ENCODE results near the gene ACAD9.

ACAD9 gene

DNA sequence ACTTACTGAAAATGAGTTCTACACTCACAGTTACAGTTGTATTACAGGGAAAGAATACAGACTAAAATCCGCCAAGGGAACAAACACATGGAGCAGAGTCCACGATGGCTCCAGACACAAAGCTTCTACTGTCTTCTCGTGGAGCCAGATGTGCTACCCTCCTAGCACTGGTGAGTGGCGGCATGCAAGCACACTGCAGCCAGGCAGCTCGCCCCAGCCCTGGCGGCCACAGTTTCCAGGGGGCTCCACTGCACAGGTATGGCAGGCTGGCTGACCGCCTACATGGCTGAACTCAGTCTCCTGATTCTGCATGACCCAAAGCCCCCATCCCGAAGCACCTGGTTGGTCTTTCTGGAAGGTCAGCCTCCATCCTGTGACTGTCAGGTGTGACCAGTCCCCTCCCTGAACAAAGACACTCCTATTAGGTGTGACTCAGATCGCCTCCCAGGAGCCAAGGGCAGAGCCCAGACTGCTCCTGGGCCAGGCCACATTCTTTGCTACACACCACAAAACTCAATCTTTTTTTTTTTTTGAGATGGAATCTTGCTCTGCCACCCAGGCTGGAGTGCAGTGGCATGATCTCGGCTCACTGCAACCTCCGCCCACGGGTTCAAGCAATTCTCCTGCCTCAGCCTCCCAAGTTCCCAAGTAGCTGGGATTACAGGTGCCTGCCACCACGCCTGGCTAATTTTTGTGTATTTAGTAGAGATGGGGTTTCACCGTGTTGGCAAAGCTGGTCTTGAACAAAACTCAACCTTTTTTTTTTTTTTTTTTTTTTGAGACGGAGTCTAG is 62.9 kb downstream of the ACAD9 start:
- DNase-seq, result no peak

- no peak for DNase-seq
Observed at GRCh38 chr3:128945041-128945877, 65.8 kb downstream of the ACAD9 start.

- DNase-seq, result no peak
Observed at GRCh38 chr3:128945878-128946175, 66.4 kb downstream of the ACAD9 start.

DNA sequence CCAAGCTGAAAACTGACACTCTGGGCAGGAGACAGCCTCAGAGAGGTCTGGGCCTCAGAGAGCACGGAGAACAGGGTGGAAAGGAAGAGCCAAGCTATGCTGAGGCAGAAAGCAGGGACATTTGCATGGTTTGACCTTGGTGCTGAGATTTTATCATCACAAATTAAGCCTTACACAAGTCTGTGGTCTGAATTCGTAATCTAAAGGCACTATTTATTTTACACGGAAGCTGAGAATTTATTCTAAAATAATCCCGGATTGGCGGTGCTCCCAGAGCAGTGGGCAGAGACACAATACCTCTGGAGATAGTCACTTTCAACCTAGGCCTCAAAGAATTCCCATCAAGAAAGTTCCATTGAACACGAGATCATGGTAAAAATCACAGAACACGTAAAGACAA is 67.0 kb downstream of the ACAD9 start:
- no peak for DNase-seq

DNA sequence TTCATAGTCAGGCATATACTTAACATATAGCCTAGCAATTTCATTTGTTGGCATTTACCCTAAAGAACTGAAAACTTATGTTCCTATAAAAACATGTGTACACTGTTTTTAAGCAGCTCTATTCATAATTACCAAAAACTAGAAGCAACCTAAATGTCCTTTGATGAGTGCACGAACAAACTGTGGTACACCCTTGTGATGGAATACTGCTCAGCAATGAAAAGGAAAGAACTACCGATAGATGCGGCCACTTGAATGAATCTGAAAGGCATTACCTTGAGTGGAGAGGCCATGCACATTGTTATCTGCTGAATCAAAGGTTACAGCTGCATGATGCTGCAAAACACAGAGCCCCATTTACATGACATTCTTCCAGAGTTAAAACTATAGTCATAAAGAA is 69.7 kb downstream of the ACAD9 start:
- DNase-seq, result no peak

DNA sequence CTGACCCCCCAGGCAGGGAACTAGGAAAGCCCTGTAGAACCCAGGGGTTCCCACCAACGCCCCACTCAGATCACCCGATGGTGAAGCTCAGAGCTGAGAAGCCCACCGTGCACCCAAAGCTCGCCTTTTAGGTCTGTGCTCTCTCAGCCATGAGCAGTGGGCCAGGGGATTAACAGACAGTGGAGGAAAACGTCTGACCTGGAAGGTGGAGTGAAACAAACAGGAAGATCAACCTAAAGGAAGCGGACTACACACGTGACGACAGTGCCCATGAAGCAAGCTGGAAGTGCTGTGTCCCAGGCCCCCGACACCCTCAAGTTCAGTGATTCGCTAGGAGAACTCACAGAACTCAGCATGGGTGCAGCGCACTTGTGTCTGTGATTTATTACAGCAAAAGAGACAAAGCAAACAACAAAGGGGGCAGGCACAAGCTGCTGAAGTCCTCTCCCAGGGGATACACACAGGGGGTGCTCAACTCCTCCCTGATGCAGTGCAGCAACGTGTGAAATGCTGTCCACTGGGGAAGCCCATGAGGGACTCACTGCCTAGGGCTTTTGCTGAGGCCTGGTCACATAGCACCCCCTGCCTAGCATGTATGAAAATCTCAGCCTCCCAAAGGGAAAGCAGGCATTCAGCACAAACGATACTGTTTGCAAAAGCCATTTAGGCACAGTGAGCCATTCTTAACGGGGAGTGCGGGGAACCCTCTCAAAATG is 71.0 kb downstream of the ACAD9 start:
- peak; percentile 72 for DNase-seq

GRCh38 chr3:128956440-128956839 is 77.0 kb downstream of the ACAD9 start:
- DNase-seq, result no peak

All from NCI-H1417 treated with DMSO at 0.1 percent for 48 hours (cell line).